Type B pancreatic cell (in vitro differentiated cells): ENCODE results near the gene ZCCHC7. TPM values are rescaled to one million over a fixed set of nuclear protein-coding genes. Genes with fewer than 3 reads are reported as not detected.

Source experiments
- DNase-seq: peaks from one replicate; pipeline ENCODE4 v3.0.0; 2021; ENCODE audit warnings: mixed read lengths; ENCODE audit not compliant: unreplicated experiment; ENCODE audit errors: extremely low spot score
- H3K27ac Mint-ChIP-seq: 2 replicates; pipeline ENCODE4 v1.8.0; 2021; ENCODE audit warnings: mild to moderate bottlenecking, mixed read lengths
- H3K27me3 Mint-ChIP-seq: 2 replicates; pipeline ENCODE4 v1.8.0; 2021; ENCODE audit warnings: mixed read lengths
- H3K36me3 Mint-ChIP-seq: 2 replicates; pipeline ENCODE4 v1.8.0; 2021; ENCODE audit warnings: mixed read lengths
- H3K4me1 Mint-ChIP-seq: one replicate; pipeline ENCODE4 v1.8.0; 2021; ENCODE audit warnings: mixed read lengths; ENCODE audit not compliant: unreplicated experiment
- H3K4me3 Mint-ChIP-seq: 2 replicates; pipeline ENCODE4 v1.8.0; 2021; ENCODE audit warnings: mild to moderate bottlenecking, mixed read lengths
- H3K9me3 Mint-ChIP-seq: 2 replicates; pipeline ENCODE4 v1.8.0; 2021; ENCODE audit warnings: mixed read lengths
- total RNA-seq: library from RNA; stranded (reverse); gene quantifications from 2 replicates; pipeline ENCODE4 v1.2.1, GENCODE V29; 2021; ENCODE audit warnings: low replicate concordance
- TF ChIP-seq, protein P1 (sequence below): fragments of 200-600 bp; sonication (generic); conservative IDR thresholded peaks from 2 replicates; pipeline ENCODE4 v1.5.0; 2021; ENCODE audit warnings: antibody characterized with exemption, mild to moderate bottlenecking

ZCCHC7 gene
- total RNA-seq, 1 donor from 2014 or later, result 20.3 TPM

GRCh38 chr9:37341704-37342103 is 221.3 kb downstream of the ZCCHC7 start:
- DNase-seq, result no peak
- Mint-ChIP-seq H3K27ac (no peak overlapping the region), H3K4me3 (no peak overlapping the region), H3K27me3 (no peaks in the 10 kb centered on the region), H3K9me3 (no peaks in the 10 kb centered on the region), H3K36me3 (no peaks in the 10 kb centered on the region), H3K4me1 (no peaks in the 10 kb centered on the region)
- TF ChIP-seq, protein P1, sequence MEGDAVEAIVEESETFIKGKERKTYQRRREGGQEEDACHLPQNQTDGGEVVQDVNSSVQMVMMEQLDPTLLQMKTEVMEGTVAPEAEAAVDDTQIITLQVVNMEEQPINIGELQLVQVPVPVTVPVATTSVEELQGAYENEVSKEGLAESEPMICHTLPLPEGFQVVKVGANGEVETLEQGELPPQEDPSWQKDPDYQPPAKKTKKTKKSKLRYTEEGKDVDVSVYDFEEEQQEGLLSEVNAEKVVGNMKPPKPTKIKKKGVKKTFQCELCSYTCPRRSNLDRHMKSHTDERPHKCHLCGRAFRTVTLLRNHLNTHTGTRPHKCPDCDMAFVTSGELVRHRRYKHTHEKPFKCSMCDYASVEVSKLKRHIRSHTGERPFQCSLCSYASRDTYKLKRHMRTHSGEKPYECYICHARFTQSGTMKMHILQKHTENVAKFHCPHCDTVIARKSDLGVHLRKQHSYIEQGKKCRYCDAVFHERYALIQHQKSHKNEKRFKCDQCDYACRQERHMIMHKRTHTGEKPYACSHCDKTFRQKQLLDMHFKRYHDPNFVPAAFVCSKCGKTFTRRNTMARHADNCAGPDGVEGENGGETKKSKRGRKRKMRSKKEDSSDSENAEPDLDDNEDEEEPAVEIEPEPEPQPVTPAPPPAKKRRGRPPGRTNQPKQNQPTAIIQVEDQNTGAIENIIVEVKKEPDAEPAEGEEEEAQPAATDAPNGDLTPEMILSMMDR, result no peak

DNA sequence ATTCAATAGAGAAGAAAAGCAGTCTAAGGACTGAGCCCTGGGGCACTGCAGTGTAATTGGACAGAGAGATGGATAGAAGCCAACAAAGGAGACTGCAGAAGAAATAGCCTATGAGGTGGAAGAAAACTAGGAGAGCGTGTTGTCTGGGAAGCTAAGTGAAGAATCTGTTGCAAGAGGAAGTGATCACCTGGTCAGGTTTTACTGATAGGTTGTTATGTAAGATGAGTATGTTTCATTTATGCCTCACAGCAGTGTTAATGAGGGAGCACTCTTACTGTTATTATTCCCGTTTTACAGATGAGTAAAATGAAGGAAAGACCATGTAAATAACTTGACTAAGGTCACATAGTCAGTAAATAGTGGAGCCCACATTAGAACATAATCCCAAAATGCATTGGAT is 222.1 kb downstream of the ZCCHC7 start:
- TF ChIP-seq, protein P1, result no peak
- Mint-ChIP-seq H3K27ac (no peak overlapping the region), H3K36me3 (no peaks in the 10 kb centered on the region), H3K4me3 (no peak overlapping the region), H3K27me3 (no peaks in the 10 kb centered on the region), H3K9me3 (no peaks in the 10 kb centered on the region), H3K4me1 (no peaks in the 10 kb centered on the region)
- DNase-seq, result no peak

- TF ChIP-seq, protein P1, result no peak
- Mint-ChIP-seq H3K27ac (no peak overlapping the region), H3K27me3 (no peaks in the 10 kb centered on the region), H3K36me3 (no peaks in the 10 kb centered on the region), H3K4me1 (no peaks in the 10 kb centered on the region), H3K4me3 (no peak overlapping the region), H3K9me3 (no peaks in the 10 kb centered on the region)
- no peak for DNase-seq
These were observed 222.5 kb downstream of the ZCCHC7 start for GRCh38 chr9:37342895-37343294.

DNA sequence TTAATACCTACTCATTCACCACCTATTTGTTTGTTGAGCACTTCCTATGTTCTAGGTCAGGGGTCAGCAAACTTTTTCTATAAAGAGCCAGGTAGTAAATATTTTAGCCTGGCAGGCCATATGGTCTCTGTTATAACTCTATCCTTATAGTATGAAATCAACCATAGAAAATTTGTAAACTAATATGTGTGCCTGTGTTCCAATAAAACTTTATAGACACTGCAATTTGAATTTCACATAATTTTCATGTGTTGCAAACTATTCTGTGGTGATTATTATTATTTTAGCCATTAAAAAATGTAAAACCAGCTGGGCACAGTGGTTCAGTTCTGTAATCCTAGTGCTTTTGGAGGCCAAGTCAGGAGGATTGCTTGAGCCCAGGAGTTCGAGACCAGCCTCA is 223.3 kb downstream of the ZCCHC7 start:
- H3K4me3 Mint-ChIP-seq, result no peak overlapping the region
- H3K4me1 Mint-ChIP-seq, result no peaks in the 10 kb centered on the region
- no peak overlapping the region for H3K27ac Mint-ChIP-seq
- TF ChIP-seq, protein P1, result no peak
- no peaks in the 10 kb centered on the region for H3K27me3 Mint-ChIP-seq
- no peak for DNase-seq
- peaks cover 2% of the 10 kb centered on the region for H3K36me3 Mint-ChIP-seq
- no peaks in the 10 kb centered on the region for H3K9me3 Mint-ChIP-seq

GRCh38 chr9:37345038-37345437 is 224.7 kb downstream of the ZCCHC7 start:
- DNase-seq, result no peak

More at GRCh38 chr9:37345038-37345437, 224.7 kb downstream of the ZCCHC7 start:
- Mint-ChIP-seq H3K4me1 (no peaks in the 10 kb centered on the region), H3K27ac (no peak overlapping the region), H3K27me3 (no peaks in the 10 kb centered on the region), H3K4me3 (no peak overlapping the region), H3K36me3 (peaks cover 4% of the 10 kb centered on the region), H3K9me3 (no peaks in the 10 kb centered on the region)
- TF ChIP-seq, protein P1, result no peak
